Adrenal gland (tissue), 12 donors: ENCODE data around the gene KCP. TPM values are rescaled to one million over a fixed set of nuclear protein-coding genes. Genes with fewer than 3 reads are reported as not detected.

Experiments used
- DNase-seq, 7 donors: peaks; one replicate each; pipeline ENCODE4 v3.0.0-alpha.2; 2019 to 2020
- H3K27ac ChIP-seq, 5 donors: fragments of 200-600 bp; sonication (generic) in 4 of 5; 1 replicate in 3 of 5; 2 replicates in 2 of 5; pipeline versions ENCODE4 v1.5.1 to v1.8.0; 2016 to 2020; ENCODE audit warnings: mild to moderate bottlenecking in 1 of 5
- H3K27me3 ChIP-seq: fragments of 200-600 bp; 2 replicates; pipeline ENCODE4 v1.8.0; 2021
- H3K36me3 ChIP-seq, 2 donors: fragments of 200-600 bp; replicated peaks in 1 of 2; 1 replicate in 1 of 2; 2 replicates in 1 of 2; pipeline versions ENCODE4 v1.5.1 to v1.8.0; 2018 to 2022
- H3K4me1 ChIP-seq, 2 donors: fragments of 200-600 bp; replicated peaks in 1 of 2; 1 replicate in 1 of 2; 2 replicates in 1 of 2; pipeline versions ENCODE4 v1.5.1 to v1.8.0; 2018 to 2021
- H3K4me3 ChIP-seq, 4 donors: fragments of 200-600 bp; sonication (generic) in 3 of 4; one replicate each; pipeline ENCODE4 v1.5.1; 2016 to 2018
- H3K9me3 ChIP-seq, 3 donors: fragments of 200-600 bp; sonication (generic) in 1 of 3; replicated peaks in 1 of 3; 1 replicate in 2 of 3; 2 replicates in 1 of 3; pipeline versions ENCODE4 v1.5.1 to v1.8.0; 2016 to 2021
- POLR2A ChIP-seq, 2 donors: fragments of 450-650 bp; IDR thresholded peaks; one replicate each; pipeline ENCODE4 v1.6.1; 2017; ENCODE audit warnings: antibody characterized with exemption in 2 of 2, mild to moderate bottlenecking in 2 of 2, moderate library complexity in 1 of 2
- WGBS, 4 donors: extraction: QIAGEN DNeasy Blood & Tissue Kit in 2 of 4; methylation state at CpG; one replicate each; pipeline versions ENCODE4 v1.1.5 to v1.1.7; 2013 to 2017; 5-methylcytosine and 5-hydroxymethylcytosine counted together
- intact Hi-C, 2 donors: fragments of 100-400 bp; cut with DNase I; formaldehyde crosslinking; loops; one replicate each; pipeline versions ENCODE4 v1.14.1 to v1.15.0; 2022 to 2023
- polyA plus RNA-seq, 3 donors: library from polyadenylated mRNA; stranded (reverse); fragments of 200-250 nt in 2 of 3; fragments of 350-450 nt in 1 of 3; fragmentation: Illumina TruSeq in 1 of 3; extraction: RNeasy Lipid Tissue Mini Kit (QIAGEN cat#74804) in 1 of 3; gene quantifications; one replicate each; pipeline ENCODE4 v1.2.3, GENCODE V29; 2013 to 2014
- total RNA-seq, 9 donors: library from RNA; depleted of rRNA in 4 of 9; stranded (reverse); fragments of >200 nt in 4 of 9; fragments of 120-200 nt in 1 of 9; fragmentation: NEBNext Ultra II Directional in 1 of 9; extraction: Animal tissue kit (Norgen Biotek cat#: 25700) in 1 of 9; gene quantifications; one replicate each; pipeline versions ENCODE4 v1.1.0 to v1.2.4, GENCODE V29; 2013 to 2023
- TF ChIP-seq, protein P1 (sequence below), 6 experiments: fragments of 450-650 bp in 4 of 6; fragments of 200-600 bp in 2 of 6; sonication (generic) in 1 of 6; IDR thresholded peaks; 1 replicate in 5 of 6; 2 replicates in 1 of 6; pipeline versions ENCODE4 v1.5.1 to v1.8.0; 2016 to 2021; ENCODE audit warnings: antibody characterized with exemption in 6 of 6, mild to moderate bottlenecking in 2 of 6, moderate library complexity in 1 of 6
- donor health status: healthy with polysubstance abuse.
- donor health status: Bipolar disorder and iron deficiency.
- donor health status: DM: yes; HTN: yes; CAD: no.
- donor health status: DM: no; HTN: no; CAD: no.
- donor health status: DM: no; HTN: no; CAD: no.
- donor health status: DM: yes; HTN: yes; CAD: no.

The KCP gene
- total and polyA plus RNA-seq, 12 donors: 0.11 to 8.0 (median 0.37) TPM; not detected in 3

DNA sequence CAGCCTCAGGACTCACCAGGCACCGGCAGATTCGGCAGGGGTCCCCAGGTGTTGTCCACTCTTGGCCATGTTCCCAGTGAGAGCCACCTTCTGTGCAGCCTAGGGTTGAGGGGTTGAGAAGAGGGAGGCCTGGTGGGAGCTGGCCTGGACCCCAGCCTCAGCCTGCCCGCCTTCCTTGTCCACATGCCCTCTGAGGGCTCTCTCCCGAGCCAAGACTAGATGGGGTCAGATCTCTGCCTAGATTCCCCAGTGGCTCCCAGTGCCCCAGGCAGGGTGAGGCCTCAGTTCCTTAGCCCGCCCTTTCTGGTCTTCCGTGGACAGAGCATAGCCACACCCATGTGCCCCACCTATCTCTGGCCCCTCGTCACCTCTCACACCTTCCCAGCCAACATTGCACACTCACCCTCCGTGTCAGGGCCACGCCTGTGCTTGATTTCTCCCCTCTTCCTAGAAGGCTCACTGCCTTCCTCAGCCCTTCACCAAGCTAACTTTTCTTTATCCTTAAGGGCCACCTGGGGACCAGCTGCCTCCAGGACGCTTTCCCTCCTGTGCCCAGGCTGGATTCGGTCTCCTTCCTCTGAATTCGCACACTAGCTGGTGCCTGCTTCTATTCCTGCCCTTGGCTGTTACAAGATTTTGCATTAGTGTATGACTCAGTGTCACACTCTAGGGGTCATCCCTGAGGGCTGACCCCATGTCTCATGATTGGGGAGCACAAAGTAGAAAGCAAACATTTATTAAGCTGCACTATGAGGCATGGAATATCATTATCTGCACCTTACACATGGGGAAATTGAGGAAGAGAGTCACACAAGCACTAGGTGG is 7.5 kb downstream of the KCP start:
- Histone ChIP-seq H3K27me3 (peaks cover 4% of the 10 kb centered on the region), H3K4me1 (no peaks in the 10 kb centered on the region), H3K36me3 (no peaks in the 10 kb centered on the region), H3K27ac (no peak overlapping the region), H3K4me3 (no peak overlapping the region), H3K9me3 (peaks cover 0 to 14% (median 0%) of the 10 kb centered on the region in 3 donors)
- 76 to 82% (median 80%) methylated on average over 10 to 12 of the region's 12 CpGs for WGBS, 4 donors
- no peak for DNase-seq
- TF ChIP-seq, protein P1, sequence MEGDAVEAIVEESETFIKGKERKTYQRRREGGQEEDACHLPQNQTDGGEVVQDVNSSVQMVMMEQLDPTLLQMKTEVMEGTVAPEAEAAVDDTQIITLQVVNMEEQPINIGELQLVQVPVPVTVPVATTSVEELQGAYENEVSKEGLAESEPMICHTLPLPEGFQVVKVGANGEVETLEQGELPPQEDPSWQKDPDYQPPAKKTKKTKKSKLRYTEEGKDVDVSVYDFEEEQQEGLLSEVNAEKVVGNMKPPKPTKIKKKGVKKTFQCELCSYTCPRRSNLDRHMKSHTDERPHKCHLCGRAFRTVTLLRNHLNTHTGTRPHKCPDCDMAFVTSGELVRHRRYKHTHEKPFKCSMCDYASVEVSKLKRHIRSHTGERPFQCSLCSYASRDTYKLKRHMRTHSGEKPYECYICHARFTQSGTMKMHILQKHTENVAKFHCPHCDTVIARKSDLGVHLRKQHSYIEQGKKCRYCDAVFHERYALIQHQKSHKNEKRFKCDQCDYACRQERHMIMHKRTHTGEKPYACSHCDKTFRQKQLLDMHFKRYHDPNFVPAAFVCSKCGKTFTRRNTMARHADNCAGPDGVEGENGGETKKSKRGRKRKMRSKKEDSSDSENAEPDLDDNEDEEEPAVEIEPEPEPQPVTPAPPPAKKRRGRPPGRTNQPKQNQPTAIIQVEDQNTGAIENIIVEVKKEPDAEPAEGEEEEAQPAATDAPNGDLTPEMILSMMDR (IDR thresholded peaks at IDR 0.05): no peak
- TF ChIP-seq POLR2A (IDR thresholded peaks at IDR 0.05): no peak
- intact Hi-C loops: no loop called here

DNA sequence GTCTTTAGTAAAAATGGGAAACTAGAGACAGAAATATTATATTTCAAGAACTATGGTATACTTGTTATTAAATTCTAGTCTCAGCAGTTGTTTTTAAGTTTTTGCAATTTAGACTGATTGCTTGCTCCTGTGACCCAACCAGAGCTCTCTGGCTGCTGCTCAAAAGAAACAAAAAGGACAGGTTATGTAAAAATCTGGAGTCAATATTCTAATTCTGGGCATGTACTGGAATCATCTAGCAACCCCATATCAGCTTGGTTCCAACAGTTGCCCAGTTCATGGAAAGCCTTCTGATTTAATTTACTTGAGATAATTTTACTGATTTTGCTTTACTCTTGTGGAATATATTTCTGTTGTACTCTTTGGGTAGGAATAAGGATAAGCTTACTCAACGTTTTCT is 10.3 kb downstream of the KCP start:
- intact Hi-C loops: no loop called here
- Histone ChIP-seq H3K4me3 (no peak overlapping the region), H3K27ac (no peak overlapping the region), H3K36me3 (no peaks in the 10 kb centered on the region), H3K9me3 (peaks cover 0 to 14% (median 0%) of the 10 kb centered on the region in 3 donors), H3K27me3 (no peaks in the 10 kb centered on the region), H3K4me1 (no peaks in the 10 kb centered on the region)
- DNase-seq: no peak
- WGBS, 4 donors: 42 to 59% (median 56%) methylated on average over 1 of the region's 1 CpG
- TF ChIP-seq, protein P1 (IDR thresholded peaks at IDR 0.05): no peak
- TF ChIP-seq POLR2A (IDR thresholded peaks at IDR 0.05): no peak

DNA sequence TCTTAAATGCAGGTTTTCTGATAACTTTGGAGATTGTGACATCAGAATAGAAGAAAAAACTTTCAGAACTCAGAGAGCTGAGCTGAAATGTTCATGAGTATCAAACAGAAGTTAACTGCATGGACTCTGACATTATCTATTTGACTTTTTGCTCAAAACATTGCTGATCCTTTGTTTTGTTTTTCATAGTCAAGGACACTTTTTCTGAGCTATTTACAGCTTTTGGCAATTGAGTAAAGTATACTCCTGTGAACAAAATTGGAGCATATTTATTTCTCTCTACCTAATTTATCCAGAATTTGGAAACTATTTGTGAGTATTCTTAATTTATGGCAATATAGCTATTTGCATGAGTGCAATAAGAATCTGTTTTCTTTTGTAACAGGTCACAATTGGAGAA is 11.1 kb downstream of the KCP start:
- H3K4me1 ChIP-seq: no peaks in the 10 kb centered on the region
- peaks cover 0 to 14% (median 0%) of the 10 kb centered on the region in 3 donors for H3K9me3 ChIP-seq
- H3K27ac ChIP-seq: no peak overlapping the region
- no peaks in the 10 kb centered on the region for H3K27me3 ChIP-seq
- intact Hi-C loops: no loop called here
- TF ChIP-seq, protein P1 (IDR thresholded peaks at IDR 0.05): no peak
- TF ChIP-seq POLR2A (IDR thresholded peaks at IDR 0.05): no peak
- H3K36me3 ChIP-seq: no peaks in the 10 kb centered on the region
- H3K4me3 ChIP-seq: no peak overlapping the region
- DNase-seq: no peak

DNA sequence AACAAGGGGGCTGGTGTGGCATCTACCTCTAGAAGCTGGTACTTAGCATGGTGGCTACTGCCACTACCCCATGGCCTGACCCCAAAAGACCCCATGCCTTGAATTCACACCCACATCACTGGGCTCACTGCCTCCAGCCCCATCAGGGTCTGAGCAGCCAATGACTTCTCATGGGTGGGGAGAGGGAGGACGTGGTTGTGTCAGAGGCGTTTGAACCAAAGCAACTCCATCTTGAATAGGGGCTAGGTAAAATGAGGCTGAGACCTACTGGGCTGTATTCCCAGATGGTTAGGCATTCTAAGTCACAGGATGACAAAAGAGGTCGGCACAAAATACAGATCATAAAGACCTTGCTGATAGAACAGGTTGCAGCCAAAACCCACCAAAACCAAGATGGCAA is 15.2 kb downstream of the KCP start:
- H3K4me3 ChIP-seq: no peak overlapping the region
- H3K9me3 ChIP-seq: peaks cover 0 to 14% (median 0%) of the 10 kb centered on the region in 3 donors
- no peak overlapping the region for H3K27ac ChIP-seq
- no peaks in the 10 kb centered on the region for H3K4me1 ChIP-seq
- TF ChIP-seq, protein P1 (IDR thresholded peaks at IDR 0.05): no peak
- no peak for TF ChIP-seq POLR2A (IDR thresholded peaks at IDR 0.05)
- WGBS, 4 donors: 69 to 93% (median 75%) methylated on average over 3 of the region's 3 CpGs
- intact Hi-C loops: no loop called here
- no peak for DNase-seq
- no peaks in the 10 kb centered on the region for H3K36me3 ChIP-seq
- peaks cover 12% of the 10 kb centered on the region for H3K27me3 ChIP-seq
